GM04503 (cell line): ENCODE data around the gene CLASP2.
A peak's percentile ranks its signal among the peaks of the same experiment; 100 is the strongest.

Experiments used
- DNase-seq: peaks from one replicate; pipeline ENCODE4 v3.0.0-alpha.2; 2012; ENCODE audit warnings: low read depth

Gene CLASP2

GRCh38 chr3:33636125-33636850, 81.8 kb downstream of the CLASP2 start:
- no peak for DNase-seq

GRCh38 chr3:33634262-33634661, 83.8 kb downstream of the CLASP2 start:
- DNase-seq, result no peak

DNA sequence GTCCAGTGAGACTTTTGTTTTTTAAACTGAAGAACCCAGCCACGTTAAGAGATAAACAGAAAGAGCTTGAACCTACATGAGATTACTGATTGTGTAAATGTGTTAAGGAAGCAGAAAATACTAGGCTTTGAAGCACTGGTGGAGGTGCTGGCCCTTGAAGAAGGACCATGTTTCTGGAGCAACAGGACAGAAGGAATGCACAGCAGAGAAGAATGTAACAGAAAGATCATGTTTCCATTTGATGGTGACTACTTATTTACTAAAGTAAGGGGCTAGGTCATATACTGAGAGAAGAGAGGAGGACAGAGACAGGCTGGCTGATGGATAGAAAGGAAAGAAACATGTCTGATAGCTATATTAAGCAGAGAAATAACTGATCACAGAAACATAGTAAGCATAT, 88.8 kb downstream of the CLASP2 start:
- no peak for DNase-seq

- DNase-seq, result no peak
Measured at GRCh38 chr3:33624756-33625155, 93.3 kb downstream of the CLASP2 start.

DNA sequence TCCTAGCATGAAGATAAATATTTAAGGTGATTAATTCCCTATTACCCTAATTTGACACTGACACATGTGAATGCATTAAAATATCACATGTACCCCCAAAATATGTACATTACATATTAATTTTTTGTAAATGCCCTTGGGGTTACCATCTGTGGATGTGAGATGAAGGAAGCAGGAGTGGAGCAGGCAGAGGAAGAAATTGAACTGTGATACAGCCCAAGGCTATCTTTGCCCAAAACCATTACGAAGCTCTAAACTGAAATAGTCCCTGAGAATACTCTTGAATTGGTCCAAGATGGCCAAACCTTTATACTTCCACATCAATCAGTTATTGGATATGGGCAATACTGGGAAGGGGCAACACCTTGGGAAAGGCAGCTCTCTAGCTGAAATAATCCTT, 105.0 kb downstream of the CLASP2 start:
- no peak for DNase-seq

DNA sequence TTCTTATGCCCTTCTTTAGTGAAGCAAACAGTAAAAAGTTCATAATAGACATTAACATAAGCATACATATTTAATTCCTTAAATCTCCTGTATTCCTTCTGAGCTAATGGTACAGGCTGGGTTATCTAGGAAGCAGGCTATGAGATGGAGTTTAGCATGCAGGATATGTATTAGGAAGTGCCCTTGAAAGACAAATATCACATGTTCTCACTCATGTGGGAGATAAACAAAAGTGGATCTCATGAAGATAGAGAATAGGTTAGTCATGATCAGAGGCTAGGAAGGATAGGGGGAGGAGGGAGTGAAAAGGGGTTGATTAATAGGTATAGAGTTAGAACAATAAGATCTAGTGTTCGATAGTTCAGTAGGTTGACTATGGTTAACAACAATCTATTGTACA, 105.4 kb downstream of the CLASP2 start:
- DNase-seq, result no peak

GRCh38 chr3:33602829-33603228, 115.2 kb downstream of the CLASP2 start:
- DNase-seq, result no peak

GRCh38 chr3:33597257-33597689, 120.8 kb downstream of the CLASP2 start:
- peak; percentile 0 for DNase-seq

- DNase-seq, result no peak
Measured at GRCh38 chr3:33592999-33593398, 125.1 kb downstream of the CLASP2 start.

GRCh38 chr3:33590541-33590940, 127.5 kb downstream of the CLASP2 start:
- DNase-seq, result no peak

DNA sequence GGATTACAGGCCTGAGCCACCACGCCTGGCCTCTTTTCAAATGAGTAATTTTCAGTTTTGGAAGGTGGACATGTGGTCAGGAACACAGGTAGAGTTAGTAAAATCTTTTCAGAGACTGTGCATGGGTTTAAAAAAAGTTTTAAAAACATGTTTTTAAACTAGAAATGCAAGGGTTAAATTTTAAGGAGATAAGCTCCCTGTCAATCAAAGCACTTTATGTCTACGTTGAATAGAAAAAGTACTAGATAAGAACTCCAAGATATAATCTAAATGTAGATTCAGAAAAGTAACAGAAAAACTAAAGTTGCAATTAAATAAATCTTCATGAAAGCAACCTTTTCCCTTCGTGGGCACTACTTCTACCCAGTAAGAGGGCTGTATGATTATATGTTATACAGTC, 131.7 kb downstream of the CLASP2 start:
- no peak for DNase-seq

GRCh38 chr3:33582234-33582633, 135.8 kb downstream of the CLASP2 start:
- DNase-seq, result no peak

DNA sequence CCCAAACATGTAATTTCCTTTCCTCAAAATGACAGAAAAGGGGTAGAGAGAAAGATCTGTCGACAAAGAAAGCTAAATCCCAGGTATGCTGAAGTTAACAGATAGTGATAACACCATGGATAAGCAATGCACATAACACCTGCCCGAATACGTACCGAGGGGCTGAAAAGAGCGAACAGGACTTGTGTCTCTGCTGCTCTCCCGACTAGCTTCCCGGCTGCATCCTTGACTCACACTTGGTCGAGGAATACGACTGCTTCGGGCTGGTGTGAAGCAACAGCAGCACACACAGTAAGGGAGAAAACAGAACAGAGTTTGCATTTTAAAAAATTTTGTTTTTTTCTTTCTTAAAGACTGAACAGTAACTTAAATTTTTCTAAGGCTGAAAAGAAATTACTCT, 136.4 kb downstream of the CLASP2 start:
- no peak for DNase-seq

- DNase-seq, result no peak
Measured at GRCh38 chr3:33579840-33580239, 138.2 kb downstream of the CLASP2 start.

GRCh38 chr3:33579178-33579510, 138.9 kb downstream of the CLASP2 start:
- DNase-seq, result no peak

GRCh38 chr3:33578325-33579177, 139.5 kb downstream of the CLASP2 start:
- peak; percentile 11 for DNase-seq

DNA sequence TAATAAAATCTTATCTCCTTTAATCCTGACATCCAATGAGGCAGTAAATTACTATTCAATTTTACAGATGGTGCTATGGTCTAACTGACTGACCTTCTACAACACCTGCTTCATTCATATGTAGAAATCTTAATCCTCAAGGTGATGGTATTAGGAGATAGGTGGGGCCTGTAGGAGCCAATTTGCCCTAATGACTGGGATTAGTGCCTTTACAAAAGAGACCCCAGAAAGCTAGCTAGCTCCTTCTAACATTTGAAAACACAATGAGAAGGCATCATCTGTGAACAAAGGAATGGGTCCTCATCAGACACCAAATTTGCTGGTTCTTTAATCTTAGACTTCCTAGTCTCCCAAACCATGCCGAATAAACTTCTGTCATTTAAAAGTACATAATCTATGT, 140.5 kb downstream of the CLASP2 start:
- DNase-seq, result no peak

DNA sequence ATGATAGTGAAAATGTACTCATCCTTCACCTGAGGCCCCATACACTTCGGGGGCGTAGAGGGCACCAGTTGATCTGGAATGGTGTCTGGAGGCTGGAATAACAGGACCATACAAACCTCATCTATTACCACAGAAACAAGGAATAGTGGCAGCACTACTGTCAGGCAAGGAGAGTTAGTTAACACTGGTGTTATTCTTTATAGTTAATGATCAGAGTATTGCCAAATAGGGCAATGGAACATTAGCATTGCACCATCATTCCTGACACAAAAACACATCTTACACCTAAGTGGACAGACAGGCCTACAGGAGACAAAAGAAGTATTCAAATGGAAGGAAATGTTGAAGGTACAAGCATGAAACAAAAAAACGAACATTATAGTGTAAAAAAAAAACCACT, 140.9 kb downstream of the CLASP2 start:
- no peak for DNase-seq

DNA sequence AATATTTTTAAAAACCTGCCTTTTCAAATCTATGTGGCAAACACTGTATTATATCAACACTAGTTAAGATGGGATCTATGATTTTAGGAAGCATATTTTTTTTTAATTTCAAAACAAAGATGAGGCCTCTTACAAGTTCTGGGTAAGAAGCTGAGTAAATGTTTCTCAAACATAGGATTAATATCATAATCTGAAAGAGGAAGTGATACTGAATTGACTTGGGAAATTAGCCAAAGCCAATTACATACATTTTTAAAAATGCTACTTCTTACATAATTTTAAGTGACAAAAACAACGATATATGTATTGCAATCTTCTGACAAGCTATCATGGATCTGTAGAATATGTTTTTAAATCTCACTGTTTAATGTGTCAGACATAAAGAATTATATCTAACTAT, 142.7 kb downstream of the CLASP2 start:
- DNase-seq, result no peak

DNA sequence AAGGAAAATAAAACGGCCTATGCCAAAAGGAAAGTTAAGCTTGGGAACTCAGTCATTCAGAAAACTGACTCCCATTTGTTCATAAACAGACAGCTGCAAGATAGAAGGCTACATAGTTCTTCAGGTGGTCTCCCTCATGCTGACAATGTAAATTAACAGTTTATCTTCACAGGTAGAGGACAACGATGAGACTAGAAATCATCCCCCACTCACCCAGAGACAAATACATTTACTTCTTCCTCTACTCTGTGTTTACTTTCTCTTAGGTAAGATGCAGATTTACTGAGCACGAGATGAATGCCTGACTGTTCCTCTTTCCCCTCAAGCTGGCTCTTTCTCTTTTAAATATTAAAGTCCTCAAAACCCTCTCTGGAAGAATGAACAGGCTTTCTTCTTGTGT, 160.2 kb downstream of the CLASP2 start:
- DNase-seq, result no peak

DNA sequence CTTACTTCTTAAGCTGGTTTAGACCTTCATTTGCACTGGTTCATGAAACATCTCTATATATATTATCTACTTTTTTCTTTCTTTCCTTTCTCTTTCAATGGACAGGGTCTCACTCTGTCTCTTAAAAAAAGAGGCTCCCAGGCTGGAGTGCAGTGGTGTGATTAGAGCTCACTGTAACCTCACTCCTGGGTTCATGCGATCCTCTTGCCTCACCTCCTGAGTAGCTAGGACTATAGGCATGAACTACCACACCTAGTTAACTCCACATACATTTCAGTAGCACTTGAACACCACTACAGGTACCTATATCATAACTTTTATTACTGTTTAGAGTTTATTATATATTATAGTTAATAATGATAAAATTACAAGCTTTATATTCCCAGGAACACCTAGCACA, 160.8 kb downstream of the CLASP2 start:
- DNase-seq, result no peak

GRCh38 chr3:33547101-33547500, 171.0 kb downstream of the CLASP2 start:
- DNase-seq, result no peak

GRCh38 chr3:33544126-33544525, 173.9 kb downstream of the CLASP2 start:
- peak; percentile 19 for DNase-seq

GRCh38 chr3:33543601-33544000, 174.5 kb downstream of the CLASP2 start:
- DNase-seq, result no peak
